TTC549 (cell line): Measurements from ENCODE around the gene TRPM2.
"Not testable (repeated sequence)": the region's sequence is repeated elsewhere in the genome, so short reads cannot be mapped to it uniquely, and the experiment has no call there.

Source experiments
- FAIRE-seq: peaks from 2 replicates; lab custom pipeline; 2012; peaks lifted over from hg19 to GRCh38; lab: Jason Lieb, UNC

Gene TRPM2

GRCh38 chr21:44375281-44375651, 21.8 kb downstream of the TRPM2 start:
- FAIRE-seq, result no peak

GRCh38 chr21:44375761-44376241, 22.4 kb downstream of the TRPM2 start:
- no peak for FAIRE-seq

GRCh38 chr21:44376606-44377005, 23.2 kb downstream of the TRPM2 start:
- no peak for FAIRE-seq

- FAIRE-seq, result no peak
Measured at GRCh38 chr21:44377201-44377921, 23.9 kb downstream of the TRPM2 start.

GRCh38 chr21:44377922-44378645, 24.7 kb downstream of the TRPM2 start:
- no peak for FAIRE-seq

GRCh38 chr21:44378646-44379514, 25.5 kb downstream of the TRPM2 start:
- FAIRE-seq, result no peak

GRCh38 chr21:44379515-44379848, 26.1 kb downstream of the TRPM2 start:
- no peak for FAIRE-seq

- no peak for FAIRE-seq
Measured at GRCh38 chr21:44379991-44380865, 26.8 kb downstream of the TRPM2 start.

- no peak for FAIRE-seq
Measured at GRCh38 chr21:44380876-44381275, 27.5 kb downstream of the TRPM2 start.

GRCh38 chr21:44381874-44382273, 28.5 kb downstream of the TRPM2 start:
- no peak for FAIRE-seq

- no peak for FAIRE-seq
Measured at GRCh38 chr21:44382536-44382935, 29.1 kb downstream of the TRPM2 start.

GRCh38 chr21:44383216-44383615, 29.8 kb downstream of the TRPM2 start:
- no peak for FAIRE-seq

- no peak for FAIRE-seq
Measured at GRCh38 chr21:44384968-44385367, 31.5 kb downstream of the TRPM2 start.

GRCh38 chr21:44389335-44389734, 35.9 kb downstream of the TRPM2 start:
- FAIRE-seq, result no peak

- no peak for FAIRE-seq
Measured at GRCh38 chr21:44390886-44391285, 37.5 kb downstream of the TRPM2 start.

- FAIRE-seq, result no peak
Measured at GRCh38 chr21:44391345-44392091, 38.1 kb downstream of the TRPM2 start.

GRCh38 chr21:44392185-44392584, 38.8 kb downstream of the TRPM2 start:
- no peak for FAIRE-seq

GRCh38 chr21:44392916-44393315, 39.5 kb downstream of the TRPM2 start:
- FAIRE-seq, result no peak

- no peak for FAIRE-seq
Measured at GRCh38 chr21:44394733-44395132, 41.3 kb downstream of the TRPM2 start.

- FAIRE-seq, result no peak
Measured at GRCh38 chr21:44395260-44395659, 41.8 kb downstream of the TRPM2 start.

GRCh38 chr21:44396803-44397202, 43.4 kb downstream of the TRPM2 start:
- FAIRE-seq, result not testable (repeated sequence)
